Measurements from ENCODE around the gene SLC1A4.

DNA sequence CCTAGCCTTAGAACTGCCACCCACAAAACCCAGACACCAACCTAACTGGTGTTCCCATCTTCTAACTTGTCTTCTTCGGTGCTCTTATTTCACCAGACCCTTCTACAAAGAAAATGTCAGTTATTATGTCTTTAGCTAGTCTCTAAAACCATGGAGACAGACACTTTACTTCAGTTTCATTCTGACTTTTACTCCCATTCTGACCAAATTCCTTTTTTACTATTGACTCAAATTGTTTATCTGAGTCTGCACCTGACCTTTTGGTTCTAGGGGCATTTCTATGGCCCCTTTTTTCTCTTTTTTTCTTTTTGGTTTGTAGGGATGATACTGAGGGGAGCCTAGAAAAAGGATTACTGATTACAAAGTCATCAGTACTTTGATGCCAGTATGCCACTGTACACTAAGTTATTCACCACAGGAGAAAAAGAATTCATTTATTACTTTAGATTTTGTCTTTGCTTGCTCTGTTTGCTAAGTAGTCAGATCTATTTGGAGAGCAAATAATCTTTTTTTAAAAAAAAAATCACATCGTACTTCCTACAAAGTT lies 6.8 kb upstream of the SLC1A4 start:
- TF ChIP-seq, protein P1, sequence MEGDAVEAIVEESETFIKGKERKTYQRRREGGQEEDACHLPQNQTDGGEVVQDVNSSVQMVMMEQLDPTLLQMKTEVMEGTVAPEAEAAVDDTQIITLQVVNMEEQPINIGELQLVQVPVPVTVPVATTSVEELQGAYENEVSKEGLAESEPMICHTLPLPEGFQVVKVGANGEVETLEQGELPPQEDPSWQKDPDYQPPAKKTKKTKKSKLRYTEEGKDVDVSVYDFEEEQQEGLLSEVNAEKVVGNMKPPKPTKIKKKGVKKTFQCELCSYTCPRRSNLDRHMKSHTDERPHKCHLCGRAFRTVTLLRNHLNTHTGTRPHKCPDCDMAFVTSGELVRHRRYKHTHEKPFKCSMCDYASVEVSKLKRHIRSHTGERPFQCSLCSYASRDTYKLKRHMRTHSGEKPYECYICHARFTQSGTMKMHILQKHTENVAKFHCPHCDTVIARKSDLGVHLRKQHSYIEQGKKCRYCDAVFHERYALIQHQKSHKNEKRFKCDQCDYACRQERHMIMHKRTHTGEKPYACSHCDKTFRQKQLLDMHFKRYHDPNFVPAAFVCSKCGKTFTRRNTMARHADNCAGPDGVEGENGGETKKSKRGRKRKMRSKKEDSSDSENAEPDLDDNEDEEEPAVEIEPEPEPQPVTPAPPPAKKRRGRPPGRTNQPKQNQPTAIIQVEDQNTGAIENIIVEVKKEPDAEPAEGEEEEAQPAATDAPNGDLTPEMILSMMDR (IDR thresholded peaks at IDR 0.05; ENCODE audit: low read length): no peak
- TF ChIP-seq EZH2 (optimal IDR thresholded peaks at IDR 0.05; ENCODE audit: low read depth, low read length) (no peak), EZH2phosphoT487 (IDR thresholded peaks at IDR 0.05; ENCODE audit: low read length) (no peak)
